Measurements from ENCODE around the gene ASTN2.

The ASTN2 gene

DNA sequence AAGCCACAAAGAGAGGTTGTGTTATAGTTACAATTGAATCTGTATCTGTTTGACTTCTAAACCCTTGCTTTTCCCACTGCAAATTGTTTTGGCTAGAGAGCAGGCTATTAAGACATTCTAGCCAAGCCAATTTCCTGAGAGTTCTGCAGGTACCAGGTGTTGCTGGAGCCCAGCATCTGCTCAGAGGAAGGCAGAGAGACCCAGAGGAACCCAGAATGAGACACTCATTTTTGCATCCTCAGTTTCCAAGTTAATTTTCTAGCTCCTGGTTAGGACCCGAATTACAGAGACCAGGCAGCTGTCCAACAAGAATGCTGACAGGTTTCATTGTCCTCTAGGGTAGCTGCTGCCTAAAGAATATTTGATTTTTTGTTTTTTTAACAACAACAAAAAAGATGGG lies 461.6 kb downstream of the ASTN2 start:
- no peak for DNase-seq (ENCODE audit: low read depth)

GRCh38 chr9:116952436-116952810 lies 462.4 kb downstream of the ASTN2 start:
- no peak for DNase-seq (ENCODE audit: low read depth)

GRCh38 chr9:116951588-116952435 lies 463.0 kb downstream of the ASTN2 start:
- DNase-seq (ENCODE audit: low read depth) = no peak

GRCh38 chr9:116945817-116946216 lies 469.0 kb downstream of the ASTN2 start:
- DNase-seq (ENCODE audit: low read depth) = no peak

GRCh38 chr9:116944714-116945534 lies 469.9 kb downstream of the ASTN2 start:
- no peak for DNase-seq (ENCODE audit: low read depth)

GRCh38 chr9:116943970-116944369 lies 470.9 kb downstream of the ASTN2 start:
- DNase-seq (ENCODE audit: low read depth) = no peak

- no peak for DNase-seq (ENCODE audit: low read depth)
These were observed 472.2 kb downstream of the ASTN2 start for GRCh38 chr9:116942593-116943061.

DNA sequence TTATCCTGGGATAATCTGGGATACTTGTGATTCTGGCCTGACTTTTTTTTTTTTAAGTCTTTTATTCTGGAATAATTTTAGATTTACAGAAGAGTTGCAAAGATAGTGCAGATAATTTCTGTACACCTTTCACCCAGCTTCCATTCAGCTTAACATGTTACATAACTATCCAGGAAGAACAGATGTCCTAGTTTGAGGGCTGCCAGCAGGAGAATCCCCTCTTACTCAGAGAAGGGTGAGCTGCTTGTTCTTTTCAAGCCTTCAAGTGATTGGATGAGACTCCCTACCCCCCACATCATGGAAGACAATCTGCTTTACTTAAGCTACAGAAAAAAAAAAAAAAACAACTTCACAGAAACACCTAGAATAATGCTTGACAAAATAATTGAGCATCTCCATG lies 473.6 kb downstream of the ASTN2 start:
- DNase-seq (ENCODE audit: low read depth) = no peak

DNA sequence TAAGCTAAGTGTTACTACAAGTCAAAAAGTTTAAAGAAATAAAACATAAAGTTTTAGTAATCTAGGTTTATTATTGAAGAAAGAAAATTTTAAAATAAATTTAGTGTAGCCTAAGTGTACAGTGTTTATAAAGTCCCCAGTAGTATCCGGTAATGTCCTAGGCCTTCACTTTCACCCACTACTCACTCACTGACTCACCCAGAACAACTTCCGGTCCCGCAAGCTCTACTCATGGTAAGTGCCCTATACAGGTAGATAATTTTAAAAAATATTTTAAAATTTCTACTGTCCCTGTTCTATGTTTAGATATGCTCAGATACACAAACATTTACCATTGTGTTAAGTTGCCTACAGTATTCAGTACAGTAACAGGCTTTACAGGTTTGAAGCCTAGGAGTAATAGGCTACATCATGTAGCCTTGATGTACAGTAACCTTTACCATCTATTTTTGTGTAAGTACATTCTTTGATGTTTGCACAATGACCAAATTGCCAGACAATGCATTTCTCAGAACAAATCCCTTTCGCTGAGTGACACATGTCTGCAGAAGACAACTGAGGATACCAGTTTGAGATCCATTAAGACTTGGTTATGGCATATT lies 474.1 kb downstream of the ASTN2 start:
- no peak for DNase-seq (ENCODE audit: low read depth)

DNA sequence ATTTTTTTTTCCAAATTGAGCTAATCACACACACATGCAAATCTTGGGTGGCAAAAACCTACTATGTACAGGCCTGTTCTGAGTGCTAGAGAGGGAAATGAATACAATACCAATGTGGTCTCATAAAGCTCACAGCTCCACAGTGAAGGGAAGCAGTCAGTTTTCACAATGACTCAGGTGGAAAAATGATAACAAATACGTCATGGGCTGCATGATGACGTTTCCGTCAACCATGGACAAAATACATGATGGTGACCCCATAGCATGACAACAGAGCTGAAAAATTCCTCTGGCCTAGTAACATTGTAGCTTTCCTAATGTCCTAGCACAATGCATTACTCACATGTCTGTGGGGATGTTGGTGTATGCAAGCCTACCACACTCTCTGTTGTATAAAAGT lies 475.2 kb downstream of the ASTN2 start:
- DNase-seq (ENCODE audit: low read depth) = no peak

- DNase-seq (ENCODE audit: low read depth) = no peak
These were observed 475.7 kb downstream of the ASTN2 start for GRCh38 chr9:116939161-116939560.

DNA sequence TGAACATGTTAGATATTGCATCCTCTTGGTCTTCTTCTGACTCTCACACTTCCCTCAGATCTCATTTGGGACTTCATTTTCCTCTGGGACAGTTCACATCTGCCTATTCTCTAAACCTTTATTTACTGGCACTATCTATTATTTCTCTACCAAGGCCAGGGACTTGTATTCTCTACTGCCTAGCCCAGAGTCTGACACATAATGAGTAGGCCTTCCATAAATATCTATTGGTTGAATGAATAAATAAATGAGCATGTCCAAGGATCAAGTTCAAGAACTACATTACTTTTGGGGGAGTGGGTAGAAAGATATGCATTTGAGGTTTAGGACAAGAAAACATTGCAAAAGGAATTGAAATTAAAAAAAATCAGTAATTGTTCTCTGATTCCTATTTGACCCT lies 477.5 kb downstream of the ASTN2 start:
- DNase-seq (ENCODE audit: low read depth) = no peak

- no peak for DNase-seq (ENCODE audit: low read depth)
These were observed 479.5 kb downstream of the ASTN2 start for GRCh38 chr9:116935149-116935897.

GRCh38 chr9:116934131-116934530 lies 480.7 kb downstream of the ASTN2 start:
- no peak for DNase-seq (ENCODE audit: low read depth)

- DNase-seq (ENCODE audit: low read depth) = no peak
These were observed 481.6 kb downstream of the ASTN2 start for GRCh38 chr9:116933251-116933650.

GRCh38 chr9:116929621-116930020 lies 485.2 kb downstream of the ASTN2 start:
- DNase-seq (ENCODE audit: low read depth) = no peak

- no peak for DNase-seq (ENCODE audit: low read depth)
These were observed 486.0 kb downstream of the ASTN2 start for GRCh38 chr9:116928884-116929283.

- no peak for DNase-seq (ENCODE audit: low read depth)
These were observed 486.6 kb downstream of the ASTN2 start for GRCh38 chr9:116928289-116928688.

GRCh38 chr9:116927726-116928125 lies 487.1 kb downstream of the ASTN2 start:
- DNase-seq (ENCODE audit: low read depth) = no peak

DNA sequence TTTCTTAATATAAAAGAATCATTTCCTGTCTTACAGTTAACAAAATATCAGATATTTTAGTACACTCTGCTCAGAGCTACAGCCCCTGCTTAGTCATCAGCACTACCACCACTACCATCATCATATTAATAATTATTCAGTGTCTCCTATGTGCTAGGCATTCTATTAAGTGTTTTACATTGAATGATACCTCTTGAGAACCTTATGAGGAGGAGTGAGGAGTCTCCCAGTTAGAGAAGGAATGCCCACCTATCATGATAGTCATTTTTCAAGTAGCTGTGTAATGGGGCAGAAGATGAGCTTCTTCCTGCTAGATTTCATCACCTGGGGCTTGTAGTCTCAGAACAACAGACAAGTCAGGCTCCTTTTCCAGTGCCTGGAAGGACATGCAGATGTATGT lies 489.7 kb downstream of the ASTN2 start:
- DNase-seq (ENCODE audit: low read depth) = no peak

DNA sequence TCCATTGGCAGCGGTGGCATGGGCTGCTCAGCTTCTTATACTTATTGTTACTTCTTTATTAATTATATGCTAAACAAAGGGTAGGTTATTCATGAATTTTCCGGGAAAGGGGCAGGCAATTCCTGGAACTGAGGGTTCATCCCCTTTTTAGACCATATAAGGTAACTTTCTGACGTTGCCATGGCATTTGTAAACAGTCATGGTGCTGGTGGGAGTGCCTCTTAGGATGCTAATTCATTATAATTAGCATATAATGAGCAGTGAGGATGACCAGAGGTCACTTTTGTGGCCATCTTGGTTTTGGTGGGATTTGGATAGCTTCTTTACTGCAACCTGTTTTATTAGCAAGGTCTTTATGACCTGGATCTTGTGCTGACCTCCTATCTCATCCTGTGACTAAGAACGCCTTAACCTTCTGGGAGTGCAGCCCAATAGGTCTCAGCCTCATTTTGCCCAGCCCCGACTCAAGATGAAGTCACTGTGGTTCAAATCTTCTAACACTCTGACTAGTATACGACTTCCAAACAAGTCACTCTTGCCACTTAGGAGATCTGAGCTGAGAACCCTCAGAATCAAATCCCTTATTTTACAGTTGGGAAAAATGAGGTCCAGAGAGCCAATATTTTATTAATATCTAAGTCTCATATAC lies 490.3 kb downstream of the ASTN2 start:
- no peak for DNase-seq (ENCODE audit: low read depth)

Data from stimulated activated CD8-positive, alpha-beta memory T cell treated with anti-CD3 and anti-CD28 coated beads, Interleukin-4, amount 100 ng/mL, for 24 hours (primary cell).